HUES64 (cell line): ENCODE data around the gene ZMIZ1.

Experiments used
- H3K27ac ChIP-seq: 2 replicates; pipeline ENCODE4 v1.7.0; 2013; ENCODE audit warnings: low read depth, low read length, inconsistent platforms
- H3K27me3 ChIP-seq: 2 replicates; pipeline ENCODE4 v1.6.1; 2013; ENCODE audit warnings: mild to moderate bottlenecking, low read length; ENCODE audit not compliant: insufficient read depth
- H3K36me3 ChIP-seq: 2 replicates; pipeline ENCODE4 v1.6.1; 2013; ENCODE audit warnings: mild to moderate bottlenecking, low read length; ENCODE audit not compliant: insufficient read depth
- H3K4me1 ChIP-seq: 2 replicates; pipeline ENCODE4 v1.6.1; 2013; ENCODE audit warnings: mild to moderate bottlenecking, low read length, moderate library complexity; ENCODE audit not compliant: insufficient read depth
- H3K4me3 ChIP-seq: 2 replicates; pipeline ENCODE4 v1.5.1; 2013; ENCODE audit warnings: mild to moderate bottlenecking, low read length, moderate library complexity
- H3K9ac ChIP-seq: 2 replicates; pipeline ENCODE4 v1.6.1; 2013; ENCODE audit warnings: mild to moderate bottlenecking, low read depth, low read length
- H3K9me3 ChIP-seq: 2 replicates; pipeline ENCODE4 v1.6.1; 2013; ENCODE audit warnings: low read depth, low read length; ENCODE audit not compliant: insufficient read depth
- WGBS: fragments of 150-250, 120-280 bp; methylation state at CpG from one replicate; pipeline ENCODE4 v1.1.7; 2013; ENCODE audit warnings: missing lambda C conversion rate; 5-methylcytosine and 5-hydroxymethylcytosine counted together

The ZMIZ1 gene

GRCh38 chr10:79258894-79259293 is 190.1 kb downstream of the ZMIZ1 start:
- Histone ChIP-seq H3K9ac (no peak overlapping the region), H3K27me3 (no peaks in the 10 kb centered on the region), H3K4me1 (peaks cover 14% of the 10 kb centered on the region), H3K9me3 (no peaks in the 10 kb centered on the region), H3K36me3 (no peaks in the 10 kb centered on the region), H3K4me3 (no peak overlapping the region), H3K27ac (no peak overlapping the region)
- WGBS = 92% methylated on average over 10 of the region's 10 CpGs

GRCh38 chr10:79259834-79260233 is 191.1 kb downstream of the ZMIZ1 start:
- Histone ChIP-seq H3K4me1 (peaks cover 14% of the 10 kb centered on the region), H3K27ac (no peak overlapping the region), H3K36me3 (no peaks in the 10 kb centered on the region), H3K9me3 (no peaks in the 10 kb centered on the region), H3K9ac (no peak overlapping the region), H3K4me3 (no peak overlapping the region), H3K27me3 (no peaks in the 10 kb centered on the region)
- WGBS = 94% methylated on average over 7 of the region's 7 CpGs

GRCh38 chr10:79260811-79261740 is 192.3 kb downstream of the ZMIZ1 start:
- Histone ChIP-seq H3K4me1 (peaks cover 14% of the 10 kb centered on the region), H3K9me3 (no peaks in the 10 kb centered on the region), H3K4me3 (no peak overlapping the region), H3K27ac (no peak overlapping the region; the same call in 1 of the 2 replicates), H3K9ac (no peak overlapping the region), H3K27me3 (no peaks in the 10 kb centered on the region), H3K36me3 (no peaks in the 10 kb centered on the region)
- WGBS = 58% methylated on average over 24 of the region's 24 CpGs

DNA sequence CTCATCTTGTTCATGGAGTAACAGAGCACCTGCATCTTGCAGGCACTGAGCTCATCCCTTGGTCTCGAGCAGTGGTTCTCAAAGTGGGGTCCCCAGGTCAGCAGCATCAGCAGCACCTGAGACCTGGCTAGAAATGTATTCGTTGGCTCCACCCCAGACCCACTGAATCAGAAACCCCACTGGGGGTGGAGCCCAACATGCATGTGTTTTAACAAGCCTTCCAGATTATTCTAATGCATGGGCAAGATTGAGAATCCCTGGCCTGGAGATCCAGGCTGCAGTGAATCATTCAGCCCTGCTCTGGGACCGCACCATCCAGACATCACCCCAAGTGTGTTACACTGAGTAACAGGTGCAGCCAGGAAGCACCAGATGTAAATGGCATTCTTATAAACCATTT is 193.4 kb downstream of the ZMIZ1 start:
- WGBS = 95% methylated on average over 3 of the region's 3 CpGs
- Histone ChIP-seq H3K4me3 (no peak overlapping the region), H3K4me1 (peaks cover 14% of the 10 kb centered on the region), H3K27me3 (no peaks in the 10 kb centered on the region), H3K27ac (no peak overlapping the region), H3K9me3 (no peaks in the 10 kb centered on the region), H3K36me3 (no peaks in the 10 kb centered on the region), H3K9ac (no peak overlapping the region)

DNA sequence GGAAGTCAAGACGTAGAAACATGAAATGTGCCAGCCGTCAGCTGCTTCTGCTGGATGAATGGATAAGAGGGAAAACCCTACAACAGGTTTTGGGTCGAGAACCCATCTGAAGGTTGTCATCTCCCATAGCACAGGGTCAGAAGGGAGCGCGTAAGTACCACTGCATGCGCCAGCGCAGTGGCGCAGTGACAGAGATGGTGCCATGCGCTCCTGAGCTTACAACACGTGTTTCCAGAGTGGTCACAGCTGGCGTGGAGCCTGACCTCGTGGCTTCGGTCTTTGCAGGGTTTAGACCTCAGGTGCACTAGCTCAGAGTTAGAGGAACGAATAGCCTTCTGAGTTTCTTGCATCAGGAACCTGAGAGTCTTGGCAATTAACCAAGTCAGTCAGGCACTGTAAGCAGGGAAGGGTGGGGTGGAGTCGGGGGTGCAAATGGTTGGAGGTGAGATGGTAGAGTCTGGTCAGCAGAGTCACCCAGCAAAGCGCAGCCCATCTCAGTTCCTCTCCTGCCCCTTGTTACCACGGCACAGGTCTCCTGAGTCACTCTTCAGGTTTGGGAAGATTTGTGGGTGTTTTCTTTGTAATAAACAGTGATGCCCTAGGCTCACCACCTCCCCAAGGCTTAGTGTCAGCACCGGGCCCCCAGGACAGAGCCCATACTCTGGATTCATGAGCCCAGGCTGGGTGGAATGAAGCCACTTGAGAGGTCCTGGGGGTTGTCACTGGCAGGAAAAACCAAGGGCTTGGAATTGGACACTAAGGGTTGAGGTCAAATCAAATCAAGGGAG is 194.4 kb downstream of the ZMIZ1 start:
- H3K4me3 ChIP-seq = no peak overlapping the region
- WGBS = 91% methylated on average over 18 of the region's 18 CpGs
- no peaks in the 10 kb centered on the region for H3K36me3 ChIP-seq
- peaks cover 14% of the 10 kb centered on the region for H3K4me1 ChIP-seq
- H3K27ac ChIP-seq = no peak overlapping the region
- no peaks in the 10 kb centered on the region for H3K27me3 ChIP-seq
- no peaks in the 10 kb centered on the region for H3K9me3 ChIP-seq
- no peak overlapping the region for H3K9ac ChIP-seq

DNA sequence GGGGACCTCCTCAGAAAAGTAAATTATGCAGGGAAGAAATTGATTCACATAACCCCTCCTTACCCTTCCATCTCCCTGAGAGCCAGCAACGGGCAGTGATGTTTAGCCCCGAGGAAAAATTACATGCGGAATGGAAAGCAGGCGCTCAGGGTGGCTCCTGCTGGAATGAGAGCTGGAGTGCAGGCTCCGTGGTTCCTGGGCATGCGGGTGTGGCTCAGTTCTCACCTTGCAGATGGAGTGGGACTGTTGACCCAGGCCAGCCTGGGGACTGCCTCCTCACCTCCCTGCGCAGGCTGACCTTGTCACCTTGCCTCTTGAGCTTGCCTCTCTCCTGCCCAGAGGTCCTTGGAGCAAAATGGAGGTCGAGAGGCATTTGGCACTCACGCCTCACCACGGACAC is 195.2 kb downstream of the ZMIZ1 start:
- Histone ChIP-seq H3K9me3 (no peaks in the 10 kb centered on the region), H3K36me3 (no peaks in the 10 kb centered on the region), H3K9ac (no peak overlapping the region), H3K4me3 (no peak overlapping the region), H3K27ac (no peak overlapping the region), H3K4me1 (peaks cover 14% of the 10 kb centered on the region), H3K27me3 (no peaks in the 10 kb centered on the region)
- WGBS = 88% methylated on average over 10 of the region's 10 CpGs

DNA sequence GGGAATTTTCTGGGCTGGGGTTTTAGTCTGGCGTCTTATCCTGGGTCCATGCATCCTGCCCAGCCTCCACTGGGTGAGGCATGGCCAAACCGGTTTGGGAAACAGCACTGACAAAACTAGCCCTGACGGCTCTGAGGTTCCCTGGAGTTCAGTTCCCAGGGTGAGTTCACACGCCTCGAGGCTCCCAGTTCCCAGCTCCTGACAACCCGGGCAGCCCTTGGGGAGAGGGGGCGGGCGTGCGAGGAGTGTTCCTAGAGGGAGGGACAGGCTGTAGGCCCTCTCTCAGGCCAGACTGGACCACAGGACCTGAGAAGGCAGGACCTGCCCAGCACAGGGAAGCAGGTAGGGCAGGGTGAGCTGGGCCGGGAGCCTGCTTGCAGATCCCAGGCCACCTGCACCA is 196.2 kb downstream of the ZMIZ1 start:
- no peaks in the 10 kb centered on the region for H3K9me3 ChIP-seq
- H3K27ac ChIP-seq = no peak overlapping the region
- no peak overlapping the region for H3K4me3 ChIP-seq
- no peaks in the 10 kb centered on the region for H3K27me3 ChIP-seq
- H3K4me1 ChIP-seq = peaks cover 14% of the 10 kb centered on the region
- WGBS = 82% methylated on average over 10 of the region's 10 CpGs
- no peak overlapping the region for H3K9ac ChIP-seq
- H3K36me3 ChIP-seq = no peaks in the 10 kb centered on the region

DNA sequence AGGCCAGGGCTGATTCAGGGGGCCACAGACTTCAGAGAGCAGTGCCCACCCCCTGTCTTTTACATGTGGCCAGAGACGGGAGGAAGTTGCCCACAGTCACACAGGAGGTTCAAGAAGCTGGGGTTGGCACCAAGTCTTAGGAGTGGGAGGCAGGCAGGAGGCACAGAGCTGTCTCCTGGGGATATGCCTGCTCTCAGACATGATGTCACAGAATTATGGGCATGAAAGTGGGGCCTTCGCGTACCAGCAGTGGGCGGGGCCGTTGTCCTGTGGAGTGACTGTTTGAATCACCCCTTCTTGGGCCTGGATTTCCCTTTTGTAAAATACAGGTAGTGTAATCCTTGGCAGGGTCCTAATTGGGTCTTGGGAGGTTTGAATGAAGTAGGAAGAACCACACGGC is 197.3 kb downstream of the ZMIZ1 start:
- 0 out of 2 replicates have a peak, but pooled peaks cover under 1% of the 10 kb centered on the region for H3K36me3 ChIP-seq
- peaks cover 7% of the 10 kb centered on the region for H3K4me1 ChIP-seq
- H3K27ac ChIP-seq = no peak overlapping the region; the same call in 1 of the 2 replicates
- no peaks in the 10 kb centered on the region for H3K9me3 ChIP-seq
- no peak overlapping the region for H3K4me3 ChIP-seq
- WGBS = 93% methylated on average over 6 of the region's 6 CpGs
- H3K27me3 ChIP-seq = no peaks in the 10 kb centered on the region
- no peak overlapping the region for H3K9ac ChIP-seq

DNA sequence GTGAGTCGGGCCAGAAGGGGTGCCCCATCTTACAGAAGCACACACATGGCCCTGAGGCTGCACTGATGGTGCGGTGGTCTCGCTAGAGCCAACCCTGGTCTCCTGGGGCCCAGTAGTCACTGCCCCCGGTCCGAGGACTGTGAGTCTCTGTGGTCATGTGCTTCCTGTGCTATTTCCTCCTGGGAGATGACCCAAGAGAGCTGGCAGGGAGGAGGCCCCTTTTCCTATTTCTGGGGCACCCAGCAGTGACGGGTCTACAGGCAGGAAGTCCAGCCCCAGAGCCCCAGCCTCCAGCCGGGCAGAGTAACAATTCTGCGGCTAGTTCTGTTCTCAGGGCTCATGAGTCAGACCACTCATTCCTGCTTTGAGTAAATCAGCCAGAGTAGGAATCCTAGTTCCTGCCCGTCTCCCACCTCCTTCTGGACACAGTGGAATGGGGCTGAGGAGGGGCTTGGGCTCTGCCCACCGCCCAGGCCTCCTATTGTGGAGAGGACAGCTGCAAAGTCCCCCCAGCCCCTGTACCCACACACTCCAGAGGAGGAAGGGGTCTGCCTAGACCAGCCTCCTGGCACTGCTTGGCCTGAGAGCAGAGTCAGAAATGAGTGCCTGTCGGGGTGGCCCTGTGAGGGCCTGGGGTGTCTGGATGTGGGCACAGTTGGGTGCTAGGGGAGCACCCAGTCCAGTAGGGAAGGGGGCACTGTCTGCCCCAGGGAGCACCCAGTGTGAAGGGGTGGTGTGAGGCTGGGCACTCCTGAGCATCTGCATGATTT is 198.0 kb downstream of the ZMIZ1 start:
- Histone ChIP-seq H3K9me3 (no peaks in the 10 kb centered on the region), H3K9ac (no peak overlapping the region), H3K4me1 (0 out of 2 replicates have a peak, but pooled peaks cover under 1% of the 10 kb centered on the region), H3K36me3 (0 out of 2 replicates have a peak, but pooled peaks cover 4% of the 10 kb centered on the region), H3K27ac (peak overlapping the region; percentile 10; the same call in 1 of the 2 replicates), H3K27me3 (no peaks in the 10 kb centered on the region), H3K4me3 (no peak overlapping the region)
- 86% methylated on average over 11 of the region's 11 CpGs for WGBS

DNA sequence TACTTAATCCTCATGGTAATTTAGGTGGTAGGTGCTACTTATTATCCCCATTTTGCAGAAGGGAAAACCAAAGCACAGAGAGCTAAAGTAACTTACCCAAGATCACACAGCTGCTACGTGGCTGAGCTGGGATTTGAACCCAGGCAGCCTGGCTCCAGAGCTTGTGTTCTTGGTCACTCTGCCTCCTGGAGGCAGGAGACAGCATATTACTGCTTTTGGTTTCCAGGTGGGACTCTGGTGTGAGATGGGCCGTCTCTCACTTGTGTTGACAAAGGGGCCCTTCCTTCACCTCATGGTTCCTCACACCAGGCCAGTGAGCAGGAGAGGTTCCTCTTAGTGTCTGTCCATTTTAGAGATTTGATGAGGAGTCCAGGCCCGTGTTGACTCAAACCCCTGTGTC is 198.7 kb downstream of the ZMIZ1 start:
- 91% methylated on average over 3 of the region's 3 CpGs for WGBS
- Histone ChIP-seq H3K27ac (no peak overlapping the region), H3K4me1 (no peaks in the 10 kb centered on the region), H3K9me3 (no peaks in the 10 kb centered on the region), H3K36me3 (0 out of 2 replicates have a peak, but pooled peaks cover 4% of the 10 kb centered on the region), H3K27me3 (no peaks in the 10 kb centered on the region), H3K9ac (no peak overlapping the region), H3K4me3 (no peak overlapping the region)
